Esophagus (tissue), 2 donors: ENCODE measurements around the gene SLC27A3. TPM values are rescaled to one million over a fixed set of nuclear protein-coding genes. Genes with fewer than 3 reads are reported as not detected.
A peak's percentile ranks its signal among the peaks of the same experiment; 100 is the strongest.

Experiments used
- H3K27ac ChIP-seq, 2 donors: one replicate each; pipeline ENCODE4 v1.5.1; 2013; ENCODE audit warnings: low read depth in 2 of 2, mild to moderate bottlenecking in 2 of 2, inconsistent platforms in 1 of 2, low read length in 1 of 2, moderate library complexity in 1 of 2
- H3K27me3 ChIP-seq, 2 donors: one replicate each; pipeline ENCODE4 v1.6.1; 2013; ENCODE audit warnings: low read length in 2 of 2, control low read depth in 1 of 2, mild to moderate bottlenecking in 1 of 2; ENCODE audit not compliant: insufficient read depth in 2 of 2, control insufficient read depth in 1 of 2
- H3K36me3 ChIP-seq, 2 donors: one replicate each; pipeline ENCODE4 v1.6.1; 2013; ENCODE audit warnings: low read length in 1 of 2; ENCODE audit not compliant: control insufficient read depth in 2 of 2, insufficient read depth in 2 of 2
- H3K4me1 ChIP-seq, 2 donors: one replicate each; pipeline ENCODE4 v1.6.1; 2013; ENCODE audit warnings: low read length in 1 of 2; ENCODE audit not compliant: control insufficient read depth in 2 of 2, insufficient read depth in 2 of 2
- H3K4me3 ChIP-seq, 2 donors: one replicate each; pipeline ENCODE4 v1.5.1; 2013; ENCODE audit warnings: low read length in 2 of 2, mild to moderate bottlenecking in 2 of 2, low read depth in 1 of 2, moderate library complexity in 1 of 2
- H3K9me3 ChIP-seq, 2 donors: one replicate each; pipeline ENCODE4 v1.6.1; 2013; ENCODE audit warnings: mild to moderate bottlenecking in 2 of 2, low read depth in 1 of 2, low read length in 1 of 2, moderate library complexity in 1 of 2; ENCODE audit not compliant: control insufficient read depth in 2 of 2, insufficient read depth in 1 of 2
- WGBS, 2 donors: extraction: QIAGEN DNeasy Blood & Tissue Kit; methylation state at CpG; one replicate each; pipeline ENCODE4 v1.1.7; 2013; 5-methylcytosine and 5-hydroxymethylcytosine counted together
- polyA plus RNA-seq, 2 donors: library from polyadenylated mRNA; stranded (reverse); fragments of 200-250 nt; gene quantifications; one replicate each; pipeline ENCODE4 v1.2.3, GENCODE V29; 2013
- donor health status: healthy with polysubstance abuse.
- donor health status: Bipolar disorder and iron deficiency.

SLC27A3 gene
- polyA plus RNA-seq, 2 donors, result 18.6 to 30.9 TPM

GRCh38 chr1:153804112-153804511, 28.9 kb downstream of the SLC27A3 start:
- Histone ChIP-seq H3K36me3 (peaks cover 0 to 12% of the 10 kb centered on the region in 2 donors), H3K27me3 (no peaks in the 10 kb centered on the region), H3K27ac (no peak overlapping the region), H3K9me3 (no peaks in the 10 kb centered on the region), H3K4me3 (no peak overlapping the region), H3K4me1 (no peaks in the 10 kb centered on the region)
- 65 to 84% methylated on average over 2 of the region's 2 CpGs for WGBS, 2 donors

GRCh38 chr1:153805042-153805745, 30.0 kb downstream of the SLC27A3 start:
- 53 to 56% methylated on average over 5 of the region's 5 CpGs for WGBS, 2 donors
- H3K4me1 ChIP-seq, result no peaks in the 10 kb centered on the region
- H3K36me3 ChIP-seq, result peaks cover 2 to 12% of the 10 kb centered on the region in 2 donors
- H3K27me3 ChIP-seq, result no peaks in the 10 kb centered on the region
- H3K9me3 ChIP-seq, result no peaks in the 10 kb centered on the region
- H3K27ac ChIP-seq, result peak overlapping the region; percentile 61
- no peak overlapping the region for H3K4me3 ChIP-seq

- Histone ChIP-seq H3K9me3 (no peaks in the 10 kb centered on the region), H3K36me3 (peaks cover 3 to 13% of the 10 kb centered on the region in 2 donors), H3K4me1 (no peaks in the 10 kb centered on the region), H3K27ac (peak overlapping the region; percentile 34 to 35), H3K4me3 (no peak overlapping the region), H3K27me3 (no peaks in the 10 kb centered on the region)
- WGBS, 2 donors, result 80% methylated on average over 10 to 11 of the region's 11 CpGs
These were observed 30.9 kb downstream of the SLC27A3 start for GRCh38 chr1:153805886-153806719.

GRCh38 chr1:153816283-153816889, 41.2 kb downstream of the SLC27A3 start:
- no peak overlapping the region for H3K4me3 ChIP-seq
- H3K4me1 ChIP-seq, result no peaks in the 10 kb centered on the region
- no peak overlapping the region for H3K27ac ChIP-seq
- peaks cover 4 to 23% of the 10 kb centered on the region in 2 donors for H3K36me3 ChIP-seq
- H3K9me3 ChIP-seq, result no peaks in the 10 kb centered on the region
- H3K27me3 ChIP-seq, result no peaks in the 10 kb centered on the region
- WGBS, 2 donors, result 84 to 88% methylated on average over 13 of the region's 13 CpGs

- peaks cover 0 to 14% of the 10 kb centered on the region in 2 donors for H3K36me3 ChIP-seq
- no peak overlapping the region for H3K27ac ChIP-seq
- H3K27me3 ChIP-seq, result no peaks in the 10 kb centered on the region
- WGBS, 2 donors, result 81 to 84% methylated on average over 2 of the region's 2 CpGs
- no peaks in the 10 kb centered on the region for H3K9me3 ChIP-seq
- no peak overlapping the region for H3K4me3 ChIP-seq
- no peaks in the 10 kb centered on the region for H3K4me1 ChIP-seq
These were observed 43.7 kb downstream of the SLC27A3 start for GRCh38 chr1:153818876-153819275.

GRCh38 chr1:153827168-153827964, 52.2 kb downstream of the SLC27A3 start:
- Histone ChIP-seq H3K4me1 (no peaks in the 10 kb centered on the region), H3K36me3 (peaks cover 3 to 7% of the 10 kb centered on the region in 2 donors), H3K27me3 (no peaks in the 10 kb centered on the region), H3K4me3 (no peak overlapping the region), H3K27ac (no peak overlapping the region), H3K9me3 (no peaks in the 10 kb centered on the region)
- 87 to 88% methylated on average over 6 of the region's 6 CpGs for WGBS, 2 donors

Other genes with a start within 250 kb of the SLC27A3 start
- gene S100A6, start 239.4 kb upstream of the SLC27A3 start, polyA plus RNA-seq, result 1,000 to 10,000 TPM in 1 of 2 donors, 100 to 1,000 TPM in 1; 936 to 2,978 TPM
- gene S100A5, start 234.5 kb upstream of the SLC27A3 start, polyA plus RNA-seq, result under 1 TPM in 1 of 2 donors, not detected in 1; 0.11 TPM
- gene S100A4, start 229.6 kb upstream of the SLC27A3 start, polyA plus RNA-seq, result 100 to 1,000 TPM; 145 to 249 TPM
- 10 to 100 TPM; 10.2 to 27.5 TPM for gene S100A3, start 226.1 kb upstream of the SLC27A3 start, polyA plus RNA-seq
- gene S100A2, start 209.6 kb upstream of the SLC27A3 start, polyA plus RNA-seq, result 1,000 to 10,000 TPM; 2,831 to 3,591 TPM
- 1,000 to 10,000 TPM; 2,016 to 2,151 TPM for gene S100A16, start 162.3 kb upstream of the SLC27A3 start, polyA plus RNA-seq
- 1,000 to 10,000 TPM; 2,532 to 3,167 TPM for gene S100A14, start 159.1 kb upstream of the SLC27A3 start, polyA plus RNA-seq
- gene S100A13, start 147.9 kb upstream of the SLC27A3 start, polyA plus RNA-seq, result 100 to 1,000 TPM in 1 of 2 donors, 10 to 100 TPM in 1; 74.3 to 122 TPM
- 1 to 10 TPM in 1 of 2 donors, under 1 TPM in 1; 0.93 to 2.3 TPM for gene S100A1, start 147.0 kb upstream of the SLC27A3 start, polyA plus RNA-seq
- 10 to 100 TPM; 41.6 to 45.5 TPM for gene CHTOP, start 141.3 kb upstream of the SLC27A3 start, polyA plus RNA-seq
- gene SNAPIN, start 116.7 kb upstream of the SLC27A3 start, polyA plus RNA-seq, result 10 to 100 TPM; 20.0 to 35.3 TPM
- gene ILF2, start 104.4 kb upstream of the SLC27A3 start, polyA plus RNA-seq, result 10 to 100 TPM; 22.5 to 99.9 TPM
- 1 to 10 TPM; 2.2 to 3.6 TPM for gene NPR1, start 96.7 kb upstream of the SLC27A3 start, polyA plus RNA-seq
- gene INTS3, start 47.4 kb upstream of the SLC27A3 start, polyA plus RNA-seq, result 10 to 100 TPM; 16.4 to 30.8 TPM
- 1 to 10 TPM; 3.2 to 4.4 TPM for gene GATAD2B, start 147.6 kb downstream of the SLC27A3 start, polyA plus RNA-seq
- 10 to 100 TPM; 14.7 to 31.6 TPM for gene DENND4B, start 171.3 kb downstream of the SLC27A3 start, polyA plus RNA-seq
- gene CRTC2, start 183.2 kb downstream of the SLC27A3 start, polyA plus RNA-seq, result 10 to 100 TPM; 17.0 to 36.8 TPM
- gene SLC39A1, start 188.1 kb downstream of the SLC27A3 start, polyA plus RNA-seq, result 10 to 100 TPM; 29.0 to 51.2 TPM
- gene CREB3L4, start 192.5 kb downstream of the SLC27A3 start, polyA plus RNA-seq, result 10 to 100 TPM in 1 of 2 donors, 1 to 10 TPM in 1; 9.4 to 10.0 TPM
- 100 to 1,000 TPM in 1 of 2 donors, 10 to 100 TPM in 1; 79.1 to 134 TPM for gene JTB, start 202.3 kb downstream of the SLC27A3 start, polyA plus RNA-seq
- 10 to 100 TPM; 83.2 to 89.5 TPM for gene RAB13, start 210.9 kb downstream of the SLC27A3 start, polyA plus RNA-seq
- 1,000 to 10,000 TPM; 5,298 to 9,661 TPM for gene RPS27, start 215.4 kb downstream of the SLC27A3 start, polyA plus RNA-seq